ENCODE results near the gene KRTAP3-1.

- TF ChIP-seq CTCF (conservative IDR thresholded peaks at IDR 0.05; ENCODE audit: low read depth in 2 of 2) (no peak), POLR2AphosphoS5 (IDR thresholded peaks at IDR 0.05; ENCODE audit: low read depth) (no peak), EZH2 (IDR thresholded peaks at IDR 0.05; ENCODE audit: low read depth, unreplicated experiment) (no peak), CREB1 (CRISPR knock-in tag; IDR thresholded peaks at IDR 0.05; ENCODE audit: low read depth) (no peak), EZH2phosphoT487 (IDR thresholded peaks at IDR 0.05; ENCODE audit: unreplicated experiment) (no peak), REST (IDR thresholded peaks at IDR 0.05; ENCODE audit: unreplicated experiment) (no peak), JUNB (IDR thresholded peaks at IDR 0.05; ENCODE audit: unreplicated experiment) (no peak), ZNF114 (CRISPR knock-in tag; IDR thresholded peaks at IDR 0.05) (no peak)
These were observed 20.8 kb upstream of the KRTAP3-1 start, which contains the start of gene KRTAP1-4 for GRCh38 chr17:41029633-41030245.
